Posterior vena cava (tissue), 2 donors: ENCODE results near the gene MEGF6. TPM values are rescaled to one million over a fixed set of nuclear protein-coding genes. Genes with fewer than 3 reads are reported as not detected.

Experiments
- DNase-seq: peaks from one replicate; pipeline ENCODE4 v3.0.0-alpha.2; 2020; ENCODE audit warnings: low spot score
- intact Hi-C, 2 donors: fragments of 100-400 bp; cut with DNase I; formaldehyde crosslinking; loops; one replicate each; pipeline versions ENCODE4 v1.14.1 to v1.14.2; 2022 to 2023
- total RNA-seq, 2 donors: library from RNA; stranded (reverse); fragmentation: NEBNext Ultra II Directional; extraction: Animal tissue kit (Norgen Biotek cat#: 25700); gene quantifications; one replicate each; pipeline ENCODE4 v1.2.1, GENCODE V29; 2021
- donor health status: DM: yes; HTN: yes; CAD: no.
- donor health status: DM: yes; HTN: yes; CAD: no.

MEGF6 gene
- total RNA-seq, 2 donors from 2014 or later, result 82.3 to 123 TPM

GRCh38 chr1:3617806-3618345 lies 6.6 kb upstream of the MEGF6 start:
- DNase-seq, result no peak
- intact Hi-C loops, result loop anchor here (2.0 to 5.0 kb wide), 3 partner anchors 51 to 125 kb away; no protein-coding TSS in a partner anchor

GRCh38 chr1:3616861-3617260 lies 5.6 kb upstream of the MEGF6 start:
- intact Hi-C loops, result loop anchor here (2.0 to 5.0 kb wide), 2 partner anchors 50 to 52 kb away; no protein-coding TSS in a partner anchor
- no peak for DNase-seq

- DNase-seq, result no peak
- intact Hi-C loops, result loop anchor here in 1 of 2 donors (5.0 kb wide), 1 partner anchor 48 kb away; no protein-coding TSS in a partner anchor
Measured at GRCh38 chr1:3614755-3615742, 3.7 kb upstream of the MEGF6 start.

- intact Hi-C loops, result no loop called here
Measured at GRCh38 chr1:3612123-3612522, 815 bp upstream of the MEGF6 start.

GRCh38 chr1:3610527-3611169 lies 660 bp downstream of the MEGF6 start:
- no peak for DNase-seq
- intact Hi-C loops, result no loop called here

More at GRCh38 chr1:3612123-3612522, 815 bp upstream of the MEGF6 start:
- DNase-seq, result no peak

GRCh38 chr1:3609769-3610526 lies 1.4 kb downstream of the MEGF6 start:
- intact Hi-C loops, result no loop called here
- DNase-seq, result no peak

DNA sequence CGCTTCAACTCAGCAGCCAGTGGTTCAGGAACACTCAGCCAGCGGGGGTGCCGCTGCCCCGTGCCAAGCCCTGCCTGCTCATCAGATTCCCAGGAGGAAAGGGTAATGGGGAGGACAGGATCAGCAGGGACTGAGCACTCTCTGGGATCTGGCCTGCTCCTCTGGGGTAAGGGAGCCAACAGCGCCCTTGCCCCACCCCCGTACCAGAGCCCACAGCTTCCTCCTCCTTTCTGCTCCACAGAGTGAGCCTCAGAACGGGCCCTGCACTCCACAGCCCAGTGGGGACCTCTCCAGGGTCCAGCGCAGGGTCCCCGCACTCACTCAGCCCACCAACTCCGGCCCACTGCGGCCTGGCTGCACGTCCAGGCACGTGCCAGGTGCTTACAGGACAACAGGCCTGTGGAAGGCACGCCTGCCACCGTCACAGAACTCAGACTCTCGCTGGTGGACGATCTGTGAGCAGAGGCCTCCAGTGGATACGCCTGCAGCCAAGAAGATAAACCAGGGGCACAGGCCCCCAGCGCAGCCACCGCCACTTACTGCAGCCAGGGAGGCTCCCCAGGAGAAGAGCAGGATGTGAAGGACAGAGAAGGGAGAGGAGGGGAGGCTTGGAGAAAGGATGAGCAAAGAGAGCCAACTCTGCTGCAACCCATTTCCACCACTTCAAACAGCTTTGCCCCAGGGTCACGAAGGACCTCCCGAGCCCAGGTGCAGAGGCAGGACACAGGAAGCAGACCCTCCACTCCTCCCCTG lies 2.1 kb downstream of the MEGF6 start:
- DNase-seq, result no peak
- intact Hi-C loops, result no loop called here

GRCh38 chr1:3608154-3608553 lies 3.2 kb downstream of the MEGF6 start:
- DNase-seq, result no peak
- intact Hi-C loops, result no loop called here

- intact Hi-C loops, result no loop called here
- DNase-seq, result no peak
Measured at GRCh38 chr1:3607703-3608065, 3.6 kb downstream of the MEGF6 start.

DNA sequence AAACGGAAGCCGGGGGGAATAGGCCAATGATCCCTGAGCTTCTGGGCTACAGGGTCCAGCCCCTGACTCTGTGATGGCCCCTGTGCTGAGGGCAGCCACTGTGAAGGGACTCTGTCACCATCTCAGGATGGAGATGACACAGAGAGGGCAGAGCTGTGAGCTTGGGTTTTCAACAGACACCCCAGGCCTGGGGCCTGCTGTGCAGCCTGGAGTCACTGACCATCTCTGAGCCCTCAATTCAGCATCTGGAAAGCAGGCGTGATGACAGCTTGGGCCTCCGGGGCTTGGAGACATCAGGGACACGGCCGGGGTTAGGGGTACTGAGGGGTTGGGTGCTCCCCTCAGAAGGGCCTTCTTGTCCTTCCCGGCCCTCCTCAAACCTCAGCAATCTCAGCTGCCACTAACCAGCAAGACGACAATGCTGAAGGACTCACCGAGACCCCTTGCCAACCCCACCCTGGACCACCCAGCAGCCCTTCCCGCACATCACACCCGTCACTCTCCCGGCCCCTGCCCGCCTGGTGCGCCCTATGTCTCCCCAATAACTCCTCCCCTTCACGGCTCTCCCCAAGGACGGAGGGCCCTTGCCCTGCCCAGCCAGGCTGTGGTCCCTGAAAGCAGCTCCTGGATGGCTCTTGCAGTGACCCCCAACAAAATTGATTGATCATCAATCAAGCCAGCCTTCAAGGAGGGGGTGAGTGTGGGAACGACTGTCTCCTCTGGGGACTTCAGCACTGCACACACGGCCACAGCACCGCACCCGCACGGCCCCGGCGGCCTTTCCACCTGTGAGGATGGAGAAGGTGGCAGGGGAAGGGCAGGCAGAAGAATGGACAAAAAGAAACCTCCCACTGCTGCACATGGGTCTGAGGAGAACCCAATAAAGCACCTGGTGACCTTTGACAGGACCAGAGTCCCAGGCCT lies 4.3 kb downstream of the MEGF6 start:
- intact Hi-C loops, result no loop called here
- DNase-seq, result no peak

DNA sequence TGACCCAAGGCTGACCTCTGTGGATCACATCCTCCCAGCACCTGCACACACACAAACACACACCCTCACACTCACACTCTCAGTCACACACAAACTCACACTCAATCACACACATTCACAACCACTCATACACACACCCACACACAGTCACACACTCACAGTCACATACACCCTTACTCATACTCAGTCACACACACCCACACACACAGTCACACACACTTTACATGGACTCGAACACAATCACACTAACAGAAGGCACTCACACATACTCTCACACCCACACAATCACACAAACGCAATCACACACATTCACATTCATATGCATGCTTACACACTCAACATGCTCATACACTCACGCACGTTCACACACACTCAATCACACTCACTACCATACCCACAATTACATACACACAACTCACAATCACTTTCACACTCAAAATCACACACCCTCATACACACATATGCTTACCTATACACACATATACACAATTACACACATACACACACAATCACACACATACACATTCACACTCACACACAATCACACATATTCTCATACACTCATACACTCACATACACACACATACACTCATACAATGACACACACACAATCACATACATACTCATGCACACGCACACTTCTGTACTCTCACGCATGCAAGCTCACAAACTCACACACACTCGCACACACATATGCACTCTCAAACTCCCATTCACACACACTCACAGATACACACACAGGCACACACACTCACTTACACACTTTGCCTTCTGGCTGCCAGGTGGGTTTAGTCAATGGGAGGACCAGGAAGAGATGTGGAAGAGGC lies 6.1 kb downstream of the MEGF6 start:
- no peak for DNase-seq

GRCh38 chr1:3604468-3604974 lies 6.8 kb downstream of the MEGF6 start:
- intact Hi-C loops, result no loop called here
- no peak for DNase-seq

More for the DNA sequence above, 6.1 kb downstream of the MEGF6 start:
- intact Hi-C loops, result no loop called here

- intact Hi-C loops, result no loop called here
- DNase-seq, result no peak
Measured at GRCh38 chr1:3603571-3604467, 7.5 kb downstream of the MEGF6 start.

DNA sequence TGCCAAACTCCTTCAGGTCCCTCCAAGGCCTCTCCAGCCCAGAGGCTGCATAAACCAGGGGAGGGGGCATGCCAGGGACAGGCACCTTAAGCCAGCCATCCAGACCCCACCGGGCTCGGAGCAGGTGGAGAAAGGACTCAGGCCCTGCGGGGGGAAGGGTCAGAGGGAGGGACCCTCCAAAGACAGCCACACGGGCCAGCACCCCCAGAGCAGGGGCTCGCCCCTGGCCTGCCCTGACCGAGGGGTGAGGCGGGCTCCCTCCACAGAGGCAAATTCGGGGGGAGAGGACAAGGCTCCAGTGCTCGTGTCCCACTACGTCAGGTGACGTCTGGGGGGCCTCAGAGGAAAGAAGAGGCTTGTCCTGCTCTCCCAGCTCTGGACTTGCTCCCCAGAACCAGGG lies 8.2 kb downstream of the MEGF6 start:
- intact Hi-C loops, result no loop called here
- no peak for DNase-seq

DNA sequence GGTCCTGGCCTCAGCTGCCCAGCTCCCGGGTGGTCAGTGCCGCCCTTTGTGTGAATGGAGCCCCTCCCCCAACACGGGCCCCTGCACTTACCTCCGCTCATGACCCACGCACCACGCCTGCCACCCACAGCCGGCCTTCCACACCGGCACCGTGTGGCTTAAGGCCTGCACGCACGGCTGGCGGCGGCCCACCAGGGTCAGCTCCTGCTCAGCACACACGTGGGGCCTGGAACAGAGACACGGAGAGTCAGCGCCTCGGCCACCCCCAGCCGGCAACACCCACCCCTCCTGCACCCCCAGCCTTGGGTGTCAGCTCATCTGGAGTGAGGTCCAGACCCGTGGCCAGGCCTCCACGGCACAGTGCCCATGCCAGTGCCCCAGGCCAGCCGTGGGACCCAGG lies 8.9 kb downstream of the MEGF6 start:
- DNase-seq, result no peak
- intact Hi-C loops, result no loop called here

- no peak for DNase-seq
- intact Hi-C loops, result no loop called here
Measured at GRCh38 chr1:3601743-3602142, 9.6 kb downstream of the MEGF6 start.
